ENCODE measurements around the gene PPP1R3F.
A peak's percentile ranks its signal among the peaks of the same experiment; 100 is the strongest.

PPP1R3F gene, protein sequence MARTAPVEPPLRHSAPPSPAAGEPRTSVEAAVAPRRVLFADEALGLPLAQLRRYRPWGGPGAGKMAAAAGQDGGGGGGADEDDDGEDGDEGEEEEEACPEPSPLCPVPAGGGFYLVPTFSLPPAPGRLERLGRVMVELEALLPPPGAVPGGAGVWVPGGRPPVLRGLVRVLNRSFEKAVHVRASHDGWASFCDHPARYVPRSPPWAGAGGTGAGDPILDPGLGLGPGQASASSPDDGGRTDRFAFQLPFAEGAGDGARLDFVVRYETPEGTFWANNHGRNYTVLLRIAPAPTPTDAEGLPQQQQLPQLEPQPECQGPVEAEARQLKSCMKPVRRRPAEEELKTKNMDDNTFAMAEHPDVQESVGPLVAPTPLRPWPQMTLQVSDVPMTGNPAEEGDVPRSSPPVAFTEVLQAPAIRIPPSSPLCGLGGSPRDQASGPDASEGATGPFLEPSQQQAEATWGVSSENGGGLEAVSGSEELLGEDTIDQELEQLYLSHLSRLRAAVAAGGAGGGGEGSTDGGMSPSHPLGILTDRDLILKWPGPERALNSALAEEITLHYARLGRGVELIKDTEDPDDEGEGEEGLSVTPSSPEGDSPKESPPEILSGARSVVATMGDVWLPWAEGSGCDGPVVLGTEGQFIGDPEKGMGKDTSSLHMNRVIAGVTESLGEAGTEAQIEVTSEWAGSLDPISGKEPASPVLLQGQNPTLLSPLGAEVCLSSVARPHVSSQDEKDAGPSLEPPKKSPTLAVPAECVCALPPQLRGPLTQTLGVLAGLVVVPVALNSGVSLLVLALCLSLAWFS

GRCh38 chrX:49269767-49270248 lies at the start of gene PPP1R3F:
TSS of gene PPP1R3F (plus strand) at chrX:49269793. CDS start at chrX:49269870, 77 bp downstream.
- DNase-seq (ENCODE audit: low read depth): no peak

DNA sequence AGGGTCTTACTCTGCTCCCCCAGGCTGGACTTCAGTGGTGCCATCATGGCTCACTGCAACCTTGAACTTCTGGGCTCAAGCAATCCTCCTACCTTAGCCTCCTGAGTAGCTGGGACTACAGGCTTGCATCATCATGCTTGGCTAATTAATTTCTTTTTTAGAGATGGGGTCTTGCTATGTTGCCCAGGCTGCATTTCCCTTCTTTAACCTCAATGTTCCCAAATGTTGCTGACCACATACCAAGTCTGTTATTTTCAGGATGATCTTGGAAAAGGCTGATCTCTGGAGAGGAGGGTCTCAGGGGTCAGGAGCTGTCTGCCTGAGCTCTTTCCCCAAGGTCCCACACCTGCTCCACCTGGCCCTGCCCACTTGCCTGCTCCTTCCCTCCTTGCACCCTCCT lies 49.5 kb upstream of the PPP1R3F start:
- DNase-seq (ENCODE audit: low read depth): no peak

GRCh38 chrX:49221868-49222267 lies 47.7 kb upstream of the PPP1R3F start:
- no peak for DNase-seq (ENCODE audit: low read depth)

DNA sequence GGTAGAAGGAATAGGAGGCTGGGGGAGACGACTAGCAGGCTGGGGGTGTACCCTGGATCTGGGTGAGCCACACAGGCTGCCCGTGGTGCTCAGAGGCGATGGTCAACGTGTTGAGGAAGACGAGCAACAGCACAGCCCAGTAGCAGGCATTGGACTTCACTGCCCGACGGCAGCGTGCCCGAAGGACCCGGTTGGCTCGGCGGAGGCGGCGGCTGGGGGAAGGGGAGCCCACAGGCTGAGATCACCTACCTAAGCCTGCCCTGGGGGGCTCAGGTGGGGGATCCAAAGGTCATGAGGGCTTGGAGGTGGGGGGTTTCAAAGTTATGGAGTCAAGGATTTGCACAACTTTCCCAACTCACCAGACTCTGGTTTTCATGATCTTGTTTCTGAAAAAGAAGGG lies 43.7 kb upstream of the PPP1R3F start:
- no peak for DNase-seq (ENCODE audit: low read depth)

DNA sequence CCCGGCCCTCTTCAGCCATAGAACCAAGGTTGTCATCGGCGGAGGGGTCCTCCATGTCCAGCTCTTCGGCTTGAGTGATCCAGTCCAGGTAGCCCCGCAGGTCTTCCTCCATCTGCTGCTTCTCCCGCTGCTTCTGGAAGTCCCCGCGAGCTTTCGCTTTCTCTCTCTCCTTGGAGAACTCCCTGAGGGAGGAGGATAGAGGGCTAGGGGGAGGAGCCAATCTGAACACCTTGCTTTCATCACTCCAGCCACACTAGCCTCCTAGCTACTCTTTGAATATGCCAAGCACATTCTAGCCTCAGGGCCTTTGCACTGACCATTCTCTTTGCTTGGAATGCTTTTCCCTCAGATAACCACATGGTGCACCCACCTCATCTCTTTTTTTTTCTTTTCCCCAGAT lies 42.6 kb upstream of the PPP1R3F start:
- DNase-seq (ENCODE audit: low read depth): no peak

DNA sequence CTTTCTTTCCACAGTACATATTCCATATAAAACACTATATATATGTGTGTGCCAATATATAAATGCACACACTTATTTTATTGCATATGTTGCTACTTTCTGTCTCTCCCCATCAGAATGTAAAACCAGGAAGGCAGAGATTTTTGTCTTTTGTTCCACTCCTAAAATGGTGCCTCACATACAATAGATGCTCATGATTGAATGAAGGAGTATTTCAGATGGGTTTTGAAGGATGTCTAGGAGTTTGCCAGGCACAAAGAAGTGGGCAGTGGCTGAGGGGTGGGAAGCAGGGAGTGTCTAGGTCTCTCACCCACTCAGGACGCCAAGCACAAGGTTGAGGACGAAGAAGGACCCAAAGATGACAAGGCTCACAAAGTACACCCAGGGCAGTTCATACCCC lies 41.9 kb upstream of the PPP1R3F start:
- no peak for DNase-seq (ENCODE audit: low read depth)

- DNase-seq (ENCODE audit: low read depth): no peak
Measured at GRCh38 chrX:49228185-49228584, 41.4 kb upstream of the PPP1R3F start.

- DNase-seq (ENCODE audit: low read depth): peak; percentile 35
Measured at GRCh38 chrX:49230500-49231232, 38.9 kb upstream of the PPP1R3F start.

- DNase-seq (ENCODE audit: low read depth): no peak
Measured at GRCh38 chrX:49231333-49232000, 38.1 kb upstream of the PPP1R3F start.

DNA sequence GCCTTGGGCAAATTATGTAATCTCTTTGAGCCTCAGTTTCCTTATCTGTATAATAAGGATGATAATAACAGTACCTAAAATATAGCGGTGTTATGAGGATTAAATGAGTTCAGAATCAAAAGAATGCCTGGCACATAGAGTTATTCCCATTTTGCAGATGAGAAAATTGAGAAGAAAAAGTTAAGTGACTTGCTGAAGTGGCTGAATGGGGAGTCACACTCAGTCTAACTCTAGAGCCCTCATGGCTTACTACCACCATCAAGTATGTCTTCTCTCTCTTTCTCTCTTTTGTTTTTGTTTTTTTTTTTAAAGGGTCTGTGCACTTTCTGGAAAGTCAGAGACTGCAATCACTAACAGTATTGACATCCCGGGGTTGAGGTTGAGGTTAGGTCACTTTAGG lies 37.1 kb upstream of the PPP1R3F start:
- no peak for DNase-seq (ENCODE audit: low read depth)

DNA sequence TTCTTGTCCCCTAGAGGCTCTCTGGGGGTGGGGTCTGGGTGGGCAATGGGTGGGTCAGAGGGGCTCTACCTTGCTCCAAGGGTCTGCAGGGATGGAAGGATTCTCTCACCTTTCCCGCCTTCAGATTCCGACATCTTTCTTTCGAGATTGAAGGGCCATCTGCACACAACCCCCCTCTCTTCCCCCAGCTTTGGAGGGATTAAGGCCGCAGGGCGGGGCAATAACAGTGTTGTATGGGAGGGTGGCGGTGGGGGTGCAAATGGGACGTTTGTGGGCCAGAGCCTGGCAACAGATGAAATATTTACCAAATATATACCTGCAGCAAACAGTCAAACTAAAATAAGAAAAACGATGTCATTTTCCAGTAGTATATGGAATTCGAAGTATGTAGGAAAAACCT lies 36.4 kb upstream of the PPP1R3F start, which contains the start of gene CACNA1F:
TSS of gene CACNA1F (minus strand) at position 165 of the 400 bp plus-strand sequence. CDS start at position 134, 31 bp downstream.
- DNase-seq (ENCODE audit: low read depth): no peak

- no peak for DNase-seq (ENCODE audit: low read depth)
Measured at GRCh38 chrX:49233887-49234555, 35.6 kb upstream of the PPP1R3F start.

DNA sequence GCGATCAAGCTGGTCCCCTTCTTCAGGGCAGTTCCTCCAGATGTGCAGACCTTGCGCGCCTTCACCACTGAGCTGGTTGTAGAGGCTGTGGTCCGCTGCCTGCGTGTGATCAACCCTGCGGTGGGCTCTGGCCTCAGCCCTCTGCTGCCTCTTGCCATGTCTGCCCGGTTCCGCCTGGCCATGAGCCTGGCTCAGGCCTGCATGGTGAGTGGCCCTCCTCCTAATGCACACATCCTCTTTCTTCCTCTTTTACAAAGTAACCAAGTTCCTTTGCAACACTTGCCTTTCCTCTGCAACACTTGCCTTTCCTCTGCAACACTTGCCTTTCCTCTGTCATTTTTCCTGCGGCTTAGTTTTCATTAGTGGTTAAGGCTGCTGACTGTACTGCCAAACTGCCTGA lies 32.5 kb upstream of the PPP1R3F start:
- DNase-seq (ENCODE audit: low read depth): no peak

- DNase-seq (ENCODE audit: low read depth): no peak
Measured at GRCh38 chrX:49238735-49239134, 30.9 kb upstream of the PPP1R3F start.

GRCh38 chrX:49242545-49243066 lies 27.0 kb upstream of the PPP1R3F start:
- no peak for DNase-seq (ENCODE audit: low read depth)

GRCh38 chrX:49243166-49243565 lies 26.4 kb upstream of the PPP1R3F start:
- no peak for DNase-seq (ENCODE audit: low read depth)

DNA sequence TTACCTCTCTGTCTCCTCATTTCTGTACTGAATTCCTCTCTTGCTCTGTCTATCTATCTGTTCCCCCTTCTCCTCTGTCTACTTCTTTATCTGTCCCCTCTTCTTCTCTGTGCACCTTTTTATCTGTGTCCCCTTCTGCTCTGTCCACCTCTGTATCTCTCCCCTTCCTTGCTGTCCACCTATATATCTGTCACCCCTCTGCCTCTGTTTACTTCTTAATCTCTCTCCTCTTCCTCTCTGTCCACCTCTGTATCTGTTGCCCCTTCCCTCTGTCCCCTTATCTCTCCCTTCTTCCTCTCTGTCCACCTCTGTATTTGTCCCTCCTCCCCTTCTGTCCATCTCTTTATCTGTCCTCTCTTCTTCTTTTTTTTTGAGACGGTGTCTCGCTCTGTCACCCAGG lies 25.4 kb upstream of the PPP1R3F start:
- DNase-seq (ENCODE audit: low read depth): no peak

DNA sequence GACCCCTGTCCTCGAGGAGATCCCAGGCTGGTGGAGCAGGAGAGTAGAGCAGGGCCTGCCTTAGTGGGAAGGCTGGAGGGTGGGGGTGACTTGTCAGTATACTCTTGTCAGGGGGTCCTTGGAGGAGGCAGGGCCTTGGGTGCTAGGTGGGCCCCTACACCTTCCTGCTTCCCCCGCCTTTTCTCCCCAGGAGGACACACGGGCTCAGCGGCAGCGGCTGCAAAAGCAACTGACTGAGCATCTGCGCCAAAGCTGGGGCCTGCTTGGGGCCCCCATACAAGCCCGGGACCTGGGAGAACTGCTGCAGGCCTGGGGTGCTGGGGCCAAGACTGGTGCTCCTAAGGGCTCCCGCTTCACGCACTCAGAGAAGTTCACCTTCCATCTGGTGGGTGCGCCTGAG lies 23.1 kb upstream of the PPP1R3F start:
- DNase-seq (ENCODE audit: low read depth): no peak

DNA sequence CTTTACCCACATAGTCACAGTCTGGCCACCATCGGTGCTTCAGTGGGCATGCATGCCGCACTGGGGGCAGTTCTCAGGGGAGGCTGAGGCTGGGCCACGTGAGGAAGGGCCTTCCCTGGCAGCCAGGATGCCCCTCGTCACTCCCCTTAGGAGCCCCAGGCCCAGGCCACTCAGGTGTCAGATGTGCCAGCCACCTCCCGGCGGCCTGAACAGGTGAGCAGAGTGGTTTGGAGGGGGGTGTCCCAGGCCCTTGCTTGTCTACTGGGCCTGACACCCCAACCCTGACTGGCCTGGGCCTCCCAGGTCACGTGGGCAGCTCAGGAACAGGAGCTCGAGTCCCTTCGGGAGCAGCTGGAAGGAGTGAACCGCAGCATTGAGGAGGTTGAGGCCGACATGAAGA lies 22.2 kb upstream of the PPP1R3F start:
- no peak for DNase-seq (ENCODE audit: low read depth)

- no peak for DNase-seq (ENCODE audit: low read depth)
Measured at GRCh38 chrX:49247916-49248811, 21.4 kb upstream of the PPP1R3F start.

All from activated T-cell treated with anti-CD3 and anti-CD28 coated beads for 24 hours (primary cell).